Upper lobe of left lung (tissue), 4 donors: ENCODE measurements around the gene MBD5.

Source experiments
- CTCF ChIP-seq, 6 experiments: fragments of 450-650 bp in 4 of 6; fragments of 200-600 bp in 2 of 6; sonication (generic) in 2 of 6; IDR thresholded peaks; one replicate each; pipeline ENCODE4 v1.5.1; 2016 to 2019; ENCODE audit warnings: antibody characterized with exemption in 6 of 6
- POLR2A ChIP-seq, 4 donors: fragments of 450-650 bp; IDR thresholded peaks; one replicate each; pipeline ENCODE4 v1.5.1; 2016 to 2017; ENCODE audit warnings: antibody characterized with exemption in 4 of 4, mild to moderate bottlenecking in 2 of 4
- POLR2AphosphoS5 ChIP-seq, 2 donors: sonication (generic); formaldehyde crosslinking; IDR thresholded peaks; one replicate each; pipeline ENCODE4 v1.5.1; 2017; ENCODE audit warnings: antibody characterized with exemption in 2 of 2

DNA sequence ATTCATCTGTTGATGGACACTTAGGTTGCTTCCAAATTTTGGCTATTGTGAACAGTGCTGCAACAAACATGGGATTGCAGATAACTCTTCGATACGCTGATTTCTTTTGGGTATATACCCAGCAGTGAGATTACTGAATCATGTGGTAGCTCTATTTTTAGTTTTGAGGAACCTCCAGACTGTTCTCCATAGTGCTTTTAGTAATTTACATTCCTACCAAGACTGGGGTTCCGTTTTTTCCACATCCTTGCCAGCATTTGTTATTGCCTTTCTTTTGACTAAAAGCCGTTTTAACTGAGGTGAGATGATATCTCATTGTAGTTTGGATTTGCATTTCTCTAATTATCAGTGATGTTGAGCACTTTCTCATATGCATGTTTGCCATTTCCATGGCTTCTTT, 200.3 kb downstream of the MBD5 start:
- no peak for TF ChIP-seq POLR2A (IDR thresholded peaks at IDR 0.05)
- no peak for TF ChIP-seq CTCF (IDR thresholded peaks at IDR 0.05)
- TF ChIP-seq POLR2AphosphoS5 (IDR thresholded peaks at IDR 0.05), result no peak
